Breast epithelium (tissue), 3 donors: ENCODE measurements around the gene DRGX.

Experiments used
- POLR2A ChIP-seq: fragments of 450-650 bp; IDR thresholded peaks from one replicate; pipeline ENCODE4 v1.6.1; 2016; ENCODE audit warnings: antibody characterized with exemption, mild to moderate bottlenecking, moderate library complexity
- POLR2AphosphoS5 ChIP-seq, 3 donors: sonication (generic); formaldehyde crosslinking; IDR thresholded peaks; one replicate each; pipeline ENCODE4 v1.6.1; 2017; ENCODE audit warnings: antibody characterized with exemption in 3 of 3
- TF ChIP-seq, protein P1 (sequence below), 3 donors: fragments of 450-650 bp; IDR thresholded peaks; one replicate each; pipeline ENCODE4 v1.5.1; 2016 to 2017; ENCODE audit warnings: antibody characterized with exemption in 3 of 3, mild to moderate bottlenecking in 3 of 3, moderate library complexity in 3 of 3

DNA sequence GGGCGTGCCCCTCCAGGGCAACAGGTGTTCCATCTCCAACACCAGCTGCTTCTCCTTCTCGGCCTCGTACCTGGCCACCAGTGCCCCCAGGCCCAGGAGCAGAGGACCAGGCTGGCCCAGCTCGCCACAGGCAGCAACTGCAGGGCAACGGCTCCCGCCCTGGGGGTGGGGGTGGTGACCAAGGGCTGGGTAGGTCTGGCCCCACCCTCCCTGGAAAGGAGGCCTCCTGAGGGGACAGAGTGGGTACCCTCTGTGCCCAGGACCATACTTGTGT, 22.1 kb upstream of the DRGX start:
- no peak for TF ChIP-seq POLR2AphosphoS5 (IDR thresholded peaks at IDR 0.05)
- TF ChIP-seq, protein P1, sequence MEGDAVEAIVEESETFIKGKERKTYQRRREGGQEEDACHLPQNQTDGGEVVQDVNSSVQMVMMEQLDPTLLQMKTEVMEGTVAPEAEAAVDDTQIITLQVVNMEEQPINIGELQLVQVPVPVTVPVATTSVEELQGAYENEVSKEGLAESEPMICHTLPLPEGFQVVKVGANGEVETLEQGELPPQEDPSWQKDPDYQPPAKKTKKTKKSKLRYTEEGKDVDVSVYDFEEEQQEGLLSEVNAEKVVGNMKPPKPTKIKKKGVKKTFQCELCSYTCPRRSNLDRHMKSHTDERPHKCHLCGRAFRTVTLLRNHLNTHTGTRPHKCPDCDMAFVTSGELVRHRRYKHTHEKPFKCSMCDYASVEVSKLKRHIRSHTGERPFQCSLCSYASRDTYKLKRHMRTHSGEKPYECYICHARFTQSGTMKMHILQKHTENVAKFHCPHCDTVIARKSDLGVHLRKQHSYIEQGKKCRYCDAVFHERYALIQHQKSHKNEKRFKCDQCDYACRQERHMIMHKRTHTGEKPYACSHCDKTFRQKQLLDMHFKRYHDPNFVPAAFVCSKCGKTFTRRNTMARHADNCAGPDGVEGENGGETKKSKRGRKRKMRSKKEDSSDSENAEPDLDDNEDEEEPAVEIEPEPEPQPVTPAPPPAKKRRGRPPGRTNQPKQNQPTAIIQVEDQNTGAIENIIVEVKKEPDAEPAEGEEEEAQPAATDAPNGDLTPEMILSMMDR (IDR thresholded peaks at IDR 0.05): no peak
- TF ChIP-seq POLR2A: no peak
